Stimulated activated CD8-positive, alpha-beta memory T cell treated with anti-CD3 and anti-CD28 coated beads, Interleukin-2, amount 100 ng/mL, for 48 hours (primary cell): ENCODE measurements around the gene CENPC.

Source experiments
- DNase-seq, 2 donors: peaks; one replicate each; pipeline ENCODE4 v3.0.0-alpha.2; 2020; ENCODE audit warnings: low read depth in 2 of 2

CENPC gene, protein sequence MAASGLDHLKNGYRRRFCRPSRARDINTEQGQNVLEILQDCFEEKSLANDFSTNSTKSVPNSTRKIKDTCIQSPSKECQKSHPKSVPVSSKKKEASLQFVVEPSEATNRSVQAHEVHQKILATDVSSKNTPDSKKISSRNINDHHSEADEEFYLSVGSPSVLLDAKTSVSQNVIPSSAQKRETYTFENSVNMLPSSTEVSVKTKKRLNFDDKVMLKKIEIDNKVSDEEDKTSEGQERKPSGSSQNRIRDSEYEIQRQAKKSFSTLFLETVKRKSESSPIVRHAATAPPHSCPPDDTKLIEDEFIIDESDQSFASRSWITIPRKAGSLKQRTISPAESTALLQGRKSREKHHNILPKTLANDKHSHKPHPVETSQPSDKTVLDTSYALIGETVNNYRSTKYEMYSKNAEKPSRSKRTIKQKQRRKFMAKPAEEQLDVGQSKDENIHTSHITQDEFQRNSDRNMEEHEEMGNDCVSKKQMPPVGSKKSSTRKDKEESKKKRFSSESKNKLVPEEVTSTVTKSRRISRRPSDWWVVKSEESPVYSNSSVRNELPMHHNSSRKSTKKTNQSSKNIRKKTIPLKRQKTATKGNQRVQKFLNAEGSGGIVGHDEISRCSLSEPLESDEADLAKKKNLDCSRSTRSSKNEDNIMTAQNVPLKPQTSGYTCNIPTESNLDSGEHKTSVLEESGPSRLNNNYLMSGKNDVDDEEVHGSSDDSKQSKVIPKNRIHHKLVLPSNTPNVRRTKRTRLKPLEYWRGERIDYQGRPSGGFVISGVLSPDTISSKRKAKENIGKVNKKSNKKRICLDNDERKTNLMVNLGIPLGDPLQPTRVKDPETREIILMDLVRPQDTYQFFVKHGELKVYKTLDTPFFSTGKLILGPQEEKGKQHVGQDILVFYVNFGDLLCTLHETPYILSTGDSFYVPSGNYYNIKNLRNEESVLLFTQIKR

DNA sequence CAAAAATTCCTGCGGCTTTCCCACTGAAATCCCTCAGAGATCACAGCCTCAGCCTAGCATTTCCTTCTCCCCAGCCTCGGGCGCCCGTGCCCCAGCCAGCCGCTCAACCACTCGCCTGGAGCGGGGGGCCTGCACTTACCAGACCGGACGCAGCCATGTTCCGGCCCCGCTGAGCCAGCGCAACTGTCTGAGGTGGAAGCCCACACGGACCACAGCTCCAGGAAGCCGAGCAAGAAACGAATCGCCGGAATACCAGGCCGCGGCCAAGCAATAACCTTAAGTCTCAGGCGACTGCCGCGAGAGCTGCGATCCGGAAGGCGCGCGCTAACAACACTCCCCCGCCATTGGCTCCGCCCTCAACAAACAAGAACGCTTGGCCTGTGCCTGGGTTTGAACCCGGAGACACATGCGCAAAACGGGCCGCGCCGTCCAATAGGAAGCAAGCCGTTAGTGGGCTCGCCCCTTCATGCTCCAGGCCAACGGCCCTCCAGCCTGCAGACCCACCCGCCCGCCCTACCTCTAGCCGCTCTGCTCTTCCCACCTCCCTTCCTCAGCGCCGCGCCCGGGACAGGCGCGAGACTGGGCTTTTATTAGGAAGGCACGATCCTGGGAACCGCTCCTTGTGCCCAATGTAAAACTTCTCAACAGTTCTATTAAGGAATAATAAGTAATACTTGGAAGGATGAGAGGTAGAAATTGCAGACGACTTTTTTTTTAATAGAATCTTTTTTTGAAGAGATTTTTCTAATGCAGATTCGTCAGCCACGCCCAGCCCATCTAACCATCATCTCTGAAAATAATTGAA is at the start of gene CENPC:
Gene CENPC (minus strand): TSS at position 305 of the 805 bp plus-strand sequence. CDS start 148 bp downstream, at position 157.
- DNase-seq = peak; percentile 90 to 92

DNA sequence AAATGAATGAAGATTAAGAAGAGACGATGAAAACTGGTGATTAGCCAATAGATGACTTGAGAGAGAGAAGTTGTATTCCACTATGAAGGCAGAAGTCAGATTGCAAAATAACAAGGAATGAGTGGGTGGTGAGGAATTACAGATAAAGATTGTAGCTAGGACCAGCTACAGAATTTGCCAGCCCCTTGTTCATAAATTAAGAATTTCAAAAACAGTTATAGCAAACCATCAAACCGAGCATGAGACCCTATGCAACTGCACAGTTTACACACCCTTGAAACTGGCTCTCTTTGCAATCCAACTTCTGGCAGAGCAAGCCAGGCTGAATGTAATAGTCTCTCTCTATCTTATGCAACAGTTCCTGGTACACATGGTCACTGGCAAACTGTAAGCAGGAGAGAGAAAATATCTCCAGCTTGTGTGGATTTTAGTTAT is 48.5 kb upstream of the CENPC start:
- DNase-seq = no peak

DNA sequence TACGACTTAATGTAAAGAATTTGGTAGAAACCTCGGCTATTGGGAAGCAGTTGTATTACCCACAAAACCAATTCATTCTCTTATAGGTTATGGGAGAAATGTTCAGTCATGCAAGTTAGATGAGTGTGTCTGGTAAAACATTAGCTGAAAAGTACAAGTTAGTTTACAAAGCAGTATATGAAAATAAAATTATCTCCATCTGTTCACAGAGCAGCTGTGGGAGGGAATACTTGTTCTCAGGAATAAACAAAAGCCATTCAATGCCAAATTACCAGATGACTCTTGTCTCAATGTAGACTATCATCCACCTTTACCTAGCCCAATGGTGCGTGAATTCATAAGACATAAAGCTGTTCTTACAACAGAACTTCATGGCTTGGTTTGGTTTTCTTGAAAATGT is 41.9 kb upstream of the CENPC start:
- DNase-seq = no peak

DNA sequence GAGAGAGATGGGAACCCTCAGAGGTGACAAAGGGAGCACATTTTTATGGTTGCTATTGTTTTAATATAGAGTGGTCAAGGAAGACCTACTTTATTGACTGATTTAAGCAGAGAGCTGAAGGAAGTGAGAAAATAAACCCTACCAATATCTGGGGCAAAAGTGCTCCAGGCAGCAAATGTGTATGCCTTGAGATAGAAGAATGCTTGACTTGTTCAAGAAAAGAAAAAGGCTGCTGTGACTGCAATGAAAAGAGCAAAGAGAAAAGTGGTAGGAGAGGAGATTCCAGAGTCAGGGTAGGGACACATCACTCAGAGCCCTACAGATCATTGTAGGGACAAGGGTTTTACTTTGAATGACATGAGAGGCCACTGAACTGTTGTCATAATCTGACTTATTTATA is 39.2 kb upstream of the CENPC start:
- no peak for DNase-seq

DNA sequence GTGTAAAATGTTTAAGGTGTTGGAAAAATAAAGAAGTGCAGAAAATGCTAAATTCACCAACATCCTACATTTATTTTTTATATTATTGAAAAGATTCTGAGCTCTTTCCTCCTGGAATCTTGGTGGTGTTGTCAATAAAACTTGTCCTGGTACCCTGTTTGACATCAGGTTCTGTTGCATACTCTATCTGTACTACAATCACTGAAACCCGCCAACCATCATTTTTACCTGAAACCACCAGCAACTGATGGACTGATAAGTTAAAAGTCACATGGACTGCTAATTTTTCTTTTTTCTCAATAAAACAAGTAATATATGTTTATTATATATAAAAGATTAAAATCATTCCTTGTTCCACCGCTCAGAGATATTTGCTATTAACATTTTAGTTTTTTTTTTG is 36.6 kb upstream of the CENPC start:
- DNase-seq = no peak

DNA sequence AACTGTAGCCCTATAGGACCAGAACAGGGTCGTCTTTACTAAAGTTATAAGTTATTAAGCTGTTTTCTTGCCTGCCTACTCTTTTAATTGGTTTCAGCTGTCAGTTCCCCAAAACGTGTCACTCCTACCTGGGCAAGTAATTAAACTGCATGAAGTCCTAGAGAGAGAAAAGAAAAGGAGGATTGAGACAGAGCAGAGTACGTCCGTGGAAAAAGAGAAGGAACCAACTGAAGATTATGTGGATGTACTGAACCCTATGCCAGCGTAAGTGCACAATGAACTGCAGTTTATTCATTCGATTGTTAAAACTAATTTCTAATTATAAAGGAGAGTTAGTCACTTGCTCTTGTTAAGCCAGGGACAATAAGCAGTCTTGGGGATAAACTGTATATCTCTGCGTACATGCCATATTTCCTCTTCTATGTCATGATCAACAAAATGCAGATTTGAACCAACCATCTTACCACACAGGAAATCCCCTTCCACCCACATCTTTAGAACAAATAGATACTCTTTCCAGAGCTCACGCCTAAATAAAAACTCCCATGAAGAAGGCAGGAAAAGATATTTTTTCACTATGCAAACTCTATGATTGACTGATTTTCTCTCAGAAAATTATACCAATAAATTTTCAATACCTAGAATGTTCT is 36.0 kb upstream of the CENPC start:
- DNase-seq = no peak

DNA sequence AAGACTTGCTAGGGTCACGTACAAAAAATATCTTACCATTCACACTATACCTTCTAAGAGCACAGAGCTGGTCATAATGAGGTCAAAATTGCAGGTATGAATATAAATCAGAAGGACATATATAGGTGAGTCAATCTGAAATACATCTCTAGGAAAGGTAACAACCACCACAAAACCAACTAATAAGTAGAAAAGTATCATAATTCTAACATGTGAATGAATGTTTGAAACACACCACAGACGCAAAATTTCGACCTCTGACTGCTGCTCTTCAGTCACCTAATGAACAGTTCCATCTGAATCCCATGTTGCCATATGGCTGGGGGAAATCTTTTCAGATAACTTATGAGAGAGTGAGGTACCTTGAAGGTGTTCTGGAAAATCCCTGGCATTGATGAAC is 35.3 kb upstream of the CENPC start:
- DNase-seq = no peak

DNA sequence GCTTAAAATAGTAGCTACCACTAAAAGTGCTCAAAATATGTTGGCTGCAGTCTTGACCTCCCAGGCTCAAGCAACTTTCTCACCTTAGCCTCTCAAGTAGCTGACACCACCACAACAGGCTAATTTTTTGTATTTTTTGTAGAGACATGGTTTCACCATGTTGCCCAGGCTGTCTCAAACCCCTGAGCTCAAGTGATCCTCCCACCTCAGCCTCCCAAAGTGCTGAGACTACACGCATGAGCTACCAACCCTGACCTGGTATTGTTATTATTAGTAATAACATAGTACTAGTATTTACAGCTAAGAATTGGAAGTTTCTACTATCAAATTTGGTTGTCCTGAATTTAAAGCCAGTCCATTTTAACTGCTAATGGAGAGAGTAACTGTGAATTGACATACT is 31.2 kb upstream of the CENPC start:
- no peak for DNase-seq

DNA sequence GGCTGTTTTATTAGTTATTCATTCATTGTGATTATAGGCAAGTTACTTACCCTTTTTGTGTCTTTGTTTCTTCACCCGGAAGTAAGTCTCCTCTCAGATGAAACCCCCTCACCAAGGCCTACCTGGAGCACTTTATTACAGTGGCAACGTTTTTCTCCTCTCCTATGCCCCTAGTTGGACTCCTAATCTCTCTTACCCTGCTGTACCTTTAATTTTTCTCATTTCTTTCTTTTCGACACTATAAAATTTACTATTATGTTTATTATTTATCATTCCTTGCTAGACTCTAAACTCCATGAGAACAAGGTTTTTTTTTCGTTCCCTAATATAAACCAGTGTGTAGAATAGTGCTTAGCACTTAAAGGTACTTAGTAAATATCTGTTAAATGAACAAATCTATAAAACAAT is 30.8 kb upstream of the CENPC start:
- no peak for DNase-seq

DNA sequence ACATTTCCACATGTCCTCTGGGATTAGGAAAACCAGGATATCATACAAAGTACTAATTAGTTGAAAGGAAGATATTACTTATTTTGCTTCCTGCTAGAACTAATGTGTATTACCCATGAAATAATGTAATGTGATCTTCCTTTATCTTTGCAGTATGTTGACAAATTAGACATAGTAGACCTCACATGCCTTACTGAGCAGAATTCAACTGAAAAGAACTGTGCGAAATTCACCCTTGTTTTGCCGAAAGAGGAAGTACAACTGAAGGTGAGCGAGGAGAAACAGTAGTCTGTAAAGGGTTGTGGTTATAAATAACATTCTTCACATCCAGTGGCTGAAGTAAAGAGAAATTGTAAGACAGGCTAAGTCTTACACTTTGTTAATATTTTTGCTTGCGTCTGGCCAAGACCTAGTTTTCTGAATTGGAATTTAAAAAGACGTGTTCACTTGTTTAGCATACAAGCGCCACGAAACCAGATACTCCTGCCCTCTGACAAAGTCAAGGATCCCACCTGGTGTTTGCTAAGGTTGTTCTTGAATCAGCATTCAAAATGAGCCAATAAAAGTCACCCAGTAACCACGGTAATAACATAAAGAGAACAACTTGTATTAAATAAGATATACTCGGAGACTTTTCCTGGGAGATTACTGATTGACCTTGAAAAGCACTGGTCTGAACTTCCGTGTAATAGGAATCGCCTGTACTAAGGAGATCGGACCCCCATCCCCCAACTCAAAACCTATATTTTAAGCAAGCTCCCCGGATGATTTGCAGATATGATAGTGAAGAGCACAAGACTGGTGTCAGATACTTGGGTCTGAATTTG is 30.1 kb upstream of the CENPC start:
- no peak for DNase-seq

DNA sequence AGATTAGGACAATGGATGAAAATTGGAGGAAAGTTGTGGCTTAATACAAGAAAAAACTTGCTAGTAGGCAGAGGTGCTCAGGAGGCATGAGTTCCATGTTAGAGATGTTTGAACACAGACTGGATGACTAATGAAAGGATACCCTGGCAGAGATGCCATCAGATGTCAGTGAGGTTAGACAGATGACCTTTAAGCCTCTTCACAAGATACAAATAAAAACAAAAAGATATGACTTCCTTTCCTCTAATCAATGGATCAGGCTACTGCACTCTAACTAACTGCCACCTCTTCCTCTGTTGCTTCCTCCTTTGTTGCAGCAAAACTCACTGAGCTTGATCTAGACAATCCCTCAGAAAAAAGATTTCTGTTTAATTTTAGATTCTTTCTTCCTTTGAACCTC is 27.9 kb upstream of the CENPC start:
- no peak for DNase-seq

DNA sequence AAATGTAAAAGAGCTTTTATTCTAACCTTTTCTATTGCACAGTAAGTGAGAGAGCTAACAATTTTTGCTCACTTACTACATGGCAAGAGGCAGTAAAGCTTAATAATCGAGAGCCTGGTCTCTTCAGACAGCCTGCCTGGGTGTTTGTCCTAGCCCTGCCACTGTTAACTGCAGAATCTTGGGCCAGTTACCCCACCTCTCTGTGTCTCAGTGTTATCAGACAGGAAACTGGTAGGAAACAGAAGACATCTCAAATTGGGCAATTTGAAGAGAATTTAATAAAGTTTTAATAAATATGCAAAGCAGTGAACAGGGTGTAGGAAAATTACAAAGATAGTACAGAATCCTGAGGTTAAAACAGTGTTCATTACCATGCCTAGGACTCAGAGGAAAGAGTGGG is 26.7 kb upstream of the CENPC start:
- no peak for DNase-seq

DNA sequence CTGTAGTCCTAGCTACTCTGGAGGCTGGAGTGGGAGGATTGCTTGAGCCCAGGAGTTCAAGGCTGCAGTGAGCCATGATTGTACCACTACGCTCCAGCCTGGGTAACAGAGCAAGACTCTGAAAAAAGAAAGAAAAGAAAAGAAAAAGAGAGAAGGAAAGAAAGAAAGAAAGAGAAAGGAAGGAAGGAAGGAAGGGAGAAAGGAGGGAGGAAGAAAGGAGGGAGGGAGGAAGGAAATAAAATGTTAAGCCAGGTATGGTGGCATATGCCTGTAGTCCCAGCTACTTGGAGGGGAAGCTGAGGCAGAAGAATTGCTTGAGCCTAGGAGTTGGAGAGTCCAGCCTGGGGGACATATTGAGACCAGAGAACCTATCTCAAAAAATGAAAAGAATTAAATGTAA is 25.2 kb upstream of the CENPC start:
- no peak for DNase-seq

DNA sequence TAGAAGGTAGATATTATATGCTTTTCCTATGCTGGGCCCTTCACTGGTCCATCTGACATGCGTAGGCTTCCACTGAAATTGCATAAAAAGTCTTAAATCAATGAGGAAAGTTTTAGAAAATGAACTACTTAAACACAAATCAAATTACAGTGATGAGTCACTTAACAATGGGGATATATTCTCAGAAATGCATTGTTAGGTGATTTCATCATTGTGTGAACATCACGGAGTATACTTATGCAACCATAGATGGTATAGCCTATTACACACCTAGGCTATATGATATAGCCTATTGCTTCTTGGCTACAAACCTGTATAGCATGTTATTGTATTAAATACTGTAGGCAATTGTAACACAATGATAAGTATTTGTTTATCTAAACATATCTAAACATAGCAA is 23.5 kb upstream of the CENPC start:
- DNase-seq = no peak

DNA sequence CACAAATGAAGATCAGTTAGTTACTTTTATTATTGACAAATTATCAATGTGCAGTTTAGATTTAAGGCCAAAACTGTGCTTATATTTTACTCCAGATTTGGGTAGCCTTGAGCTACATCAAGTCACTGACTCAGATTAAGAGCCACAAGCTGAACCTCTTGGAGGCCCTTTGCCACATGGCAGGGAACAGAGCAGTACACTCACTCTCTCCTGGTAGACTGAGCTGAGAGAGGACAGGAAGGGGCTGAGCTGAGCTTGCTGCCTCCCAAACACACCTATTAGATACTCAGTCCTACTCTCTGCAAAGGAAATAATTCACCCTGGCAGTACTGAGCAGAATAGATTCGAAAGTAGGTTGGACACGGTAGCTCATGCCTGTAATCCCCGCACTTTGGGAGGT is 21.0 kb upstream of the CENPC start:
- no peak for DNase-seq

DNA sequence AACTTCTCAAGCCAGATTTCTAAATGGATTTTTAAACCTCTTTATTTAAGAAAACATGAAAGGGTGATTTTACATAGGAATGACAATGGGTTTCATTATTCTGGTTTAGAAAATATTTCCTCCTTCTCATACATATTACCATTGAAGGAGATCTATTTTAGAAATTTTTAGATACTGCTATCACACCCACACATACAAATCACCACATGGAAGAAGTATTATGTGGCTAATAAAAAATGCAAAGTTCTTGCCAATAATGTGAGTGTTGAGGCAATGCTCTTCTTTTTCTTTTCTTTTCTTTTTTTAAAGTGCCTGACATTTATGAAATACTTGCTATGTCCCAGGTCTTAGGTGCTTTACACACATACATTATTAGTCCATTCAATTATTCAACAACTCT is 20.0 kb upstream of the CENPC start:
- DNase-seq = no peak

DNA sequence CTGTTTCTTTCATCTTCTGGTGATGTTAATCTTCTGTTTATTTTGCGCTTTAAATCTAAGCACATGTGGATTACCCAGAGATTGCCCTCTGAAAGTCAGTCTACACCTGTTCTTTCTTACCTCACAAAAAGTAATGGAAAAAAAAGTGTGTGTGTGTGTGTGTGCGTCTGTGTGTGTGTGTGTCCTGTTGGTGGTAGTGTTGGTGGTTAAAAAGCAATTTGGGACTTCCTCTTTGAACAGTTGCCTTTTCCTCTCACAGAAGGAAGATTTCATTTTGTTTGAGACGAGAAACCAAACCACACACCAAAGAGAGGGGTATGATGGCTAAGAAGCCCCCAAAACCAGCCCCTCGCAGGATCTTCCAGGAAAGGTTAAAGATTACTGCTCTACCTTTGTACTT is 13.2 kb upstream of the CENPC start, which contains the start of gene STAP1:
Gene STAP1 (plus strand): TSS at position 235 of the 400 bp plus-strand sequence. CDS start 83 bp downstream, at position 318.
- DNase-seq = no peak

DNA sequence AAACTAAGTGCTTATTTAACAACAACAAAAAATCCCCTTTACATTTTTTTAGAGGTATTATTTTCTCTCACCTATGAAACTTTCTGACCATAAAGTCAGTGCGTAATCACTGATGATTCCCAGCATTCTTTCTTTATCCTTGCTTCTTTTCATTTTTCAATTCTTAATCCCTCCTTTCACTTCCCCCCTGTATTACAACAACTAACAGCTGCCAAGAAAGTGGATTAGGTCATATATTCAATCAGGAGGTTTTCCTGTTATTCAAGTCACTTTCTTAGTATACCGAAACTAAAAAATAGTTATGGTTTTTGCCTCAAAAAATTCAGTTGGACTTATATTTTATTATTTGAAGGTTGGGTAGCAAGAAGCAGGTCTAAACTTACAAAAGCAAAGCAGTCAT is 11.1 kb upstream of the CENPC start:
- no peak for DNase-seq

DNA sequence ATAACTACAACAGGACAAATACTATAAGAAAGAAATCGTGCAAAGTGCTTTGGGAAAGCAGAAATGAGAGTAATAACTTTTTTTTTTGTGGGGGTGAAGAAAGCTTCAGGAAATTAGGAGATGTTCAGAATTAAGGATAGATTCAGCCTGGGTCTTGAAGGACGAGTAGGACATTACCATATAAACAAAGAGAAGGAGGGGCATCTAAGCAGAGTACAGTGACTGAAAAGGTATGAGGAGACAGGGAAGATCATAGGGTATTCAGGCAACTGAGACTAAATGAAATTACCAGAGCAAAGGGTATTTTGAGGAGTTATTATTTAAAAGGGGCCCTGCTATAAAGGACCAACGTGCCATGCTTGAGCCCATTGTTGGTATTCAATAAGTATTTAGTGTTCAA is 10.1 kb upstream of the CENPC start:
- no peak for DNase-seq

DNA sequence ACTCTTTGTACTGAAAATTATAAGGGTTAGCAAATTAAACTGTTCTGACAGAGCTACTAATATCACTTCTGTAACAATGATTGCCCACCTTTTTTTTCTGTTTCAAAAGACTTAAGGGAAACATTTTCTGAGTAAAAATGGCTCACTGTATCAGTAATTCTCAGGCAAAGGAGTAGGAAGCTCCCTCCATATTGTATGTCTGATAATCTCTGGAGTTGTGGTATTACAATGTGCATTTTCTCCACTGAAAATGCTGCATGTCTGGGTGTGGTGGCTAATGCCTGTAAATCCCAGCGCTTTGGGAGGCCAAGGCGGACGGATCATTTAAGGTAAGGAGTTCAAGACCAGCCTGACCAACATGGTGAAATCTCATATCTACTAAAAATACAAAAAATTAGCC is 8.8 kb upstream of the CENPC start:
- DNase-seq = no peak
